HG03175 (cell line): ENCODE measurements around the gene LGI1.

Experiments
- ATAC-seq: cut with Tn5 transposase; IDR thresholded peaks from one replicate; pipeline ENCODE4 v1.9.1; 2021; ENCODE audit warnings: mild to moderate bottlenecking, moderate library complexity; ENCODE audit not compliant: unreplicated experiment

Gene LGI1

GRCh38 chr10:93754761-93755160, 3.0 kb upstream of the LGI1 start:
- no peak for ATAC-seq

DNA sequence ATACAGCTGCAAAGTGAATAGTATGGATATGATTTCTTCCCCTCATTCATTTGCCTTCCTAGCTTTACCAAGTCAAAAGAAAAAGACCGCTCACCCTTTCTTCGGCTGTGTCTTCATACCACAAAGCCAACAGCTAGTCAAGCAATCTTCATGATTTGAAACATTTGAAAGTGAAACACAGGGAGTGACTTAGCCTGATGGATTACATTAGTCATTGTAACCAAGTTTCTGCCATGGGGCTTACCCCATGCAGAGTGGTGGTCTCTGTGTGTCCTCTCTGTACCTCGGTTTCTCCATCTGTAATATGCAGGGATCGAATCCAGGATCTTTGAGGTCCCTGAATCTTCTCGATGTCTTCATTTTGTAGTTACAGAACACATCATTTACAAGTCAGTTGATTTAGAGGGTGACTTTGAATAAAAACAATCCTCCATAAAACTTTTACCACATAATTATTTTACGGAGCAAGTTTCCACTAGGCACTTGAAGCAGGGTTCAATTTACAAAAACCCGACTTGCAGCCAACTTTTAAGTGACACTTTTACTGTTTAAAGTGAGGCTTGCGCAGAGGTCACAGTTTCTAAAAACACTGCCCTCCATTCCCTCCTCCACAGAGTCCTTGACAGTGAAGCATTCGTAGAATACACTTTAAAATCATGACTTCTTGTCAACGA, 2.2 kb upstream of the LGI1 start:
- no peak for ATAC-seq

DNA sequence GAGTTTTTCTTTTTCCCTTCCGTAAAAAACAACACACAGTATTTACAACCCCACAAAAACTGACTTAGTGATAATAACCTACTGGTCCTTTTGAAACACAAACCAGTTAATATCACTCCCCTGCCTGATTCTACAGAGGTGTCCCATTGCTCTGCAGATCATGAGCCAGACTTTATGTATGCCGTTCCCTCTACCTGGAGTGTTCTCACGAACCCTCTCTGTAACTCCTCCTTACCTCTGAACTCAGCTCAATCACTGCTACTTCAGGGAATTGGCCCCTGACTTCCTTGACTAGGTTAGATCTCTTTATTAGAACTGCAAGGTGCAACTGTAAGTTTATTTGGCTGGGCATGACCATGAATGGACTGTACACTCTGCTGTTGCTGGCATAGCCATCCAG, 1.6 kb upstream of the LGI1 start:
- ATAC-seq: no peak

- no peak for ATAC-seq
Observed at GRCh38 chr10:93757136-93757535, 600 bp upstream of the LGI1 start.

- no peak for ATAC-seq
Observed at GRCh38 chr10:93758508-93758885, 761 bp downstream of the LGI1 start.

- ATAC-seq: no peak
Observed at GRCh38 chr10:93758891-93759410, 1.2 kb downstream of the LGI1 start.

- no peak for ATAC-seq
Observed at GRCh38 chr10:93760490-93760889, 2.8 kb downstream of the LGI1 start.

GRCh38 chr10:93762979-93763391, 5.2 kb downstream of the LGI1 start:
- peak; percentile 58 for ATAC-seq

DNA sequence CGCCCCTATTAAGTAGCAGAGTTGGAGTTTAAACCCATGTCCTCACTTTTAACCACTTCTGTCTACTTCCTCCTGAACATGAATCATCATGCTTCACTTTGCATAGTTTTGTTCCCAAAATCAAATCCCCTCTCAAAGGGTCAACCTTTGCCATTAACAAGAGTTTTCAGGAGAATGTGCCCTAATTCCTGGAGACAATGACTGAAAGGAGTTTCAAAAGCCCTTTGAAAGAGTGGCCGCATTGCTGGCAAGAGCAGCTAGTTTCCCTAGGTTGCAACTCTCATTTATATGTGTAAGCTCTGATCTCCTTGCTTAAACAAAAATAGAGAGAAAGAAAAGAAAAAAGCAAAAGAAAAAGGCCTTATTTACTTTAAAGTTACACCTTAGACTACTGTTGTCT, 9.2 kb downstream of the LGI1 start:
- ATAC-seq: no peak

- no peak for ATAC-seq
Observed at GRCh38 chr10:93767724-93768399, 10.1 kb downstream of the LGI1 start.

GRCh38 chr10:93768892-93769291, 11.2 kb downstream of the LGI1 start:
- ATAC-seq: no peak

GRCh38 chr10:93771354-93771753, 13.6 kb downstream of the LGI1 start:
- ATAC-seq: no peak

- no peak for ATAC-seq
Observed at GRCh38 chr10:93773120-93773519, 15.4 kb downstream of the LGI1 start.

GRCh38 chr10:93773705-93774104, 16.0 kb downstream of the LGI1 start:
- ATAC-seq: no peak

GRCh38 chr10:93775356-93775755, 17.6 kb downstream of the LGI1 start:
- no peak for ATAC-seq

DNA sequence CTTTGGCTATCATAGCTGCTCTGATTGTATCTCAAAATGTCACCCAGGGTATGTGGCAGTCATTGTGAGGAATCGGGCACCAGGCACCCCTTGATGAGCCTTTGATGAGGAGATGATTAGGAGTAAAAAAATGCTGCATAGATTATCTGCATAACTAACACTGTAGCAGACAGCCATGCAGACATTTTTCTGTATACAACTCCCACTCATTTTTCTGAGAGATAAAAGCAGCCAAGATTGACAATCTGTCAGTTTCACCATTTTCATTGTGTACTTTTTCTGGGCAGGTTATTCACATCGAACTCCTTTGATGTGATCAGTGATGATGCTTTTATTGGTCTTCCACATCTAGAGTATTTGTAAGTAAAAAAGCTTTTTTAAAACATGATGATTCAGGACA, 19.4 kb downstream of the LGI1 start:
- no peak for ATAC-seq

- no peak for ATAC-seq
Observed at GRCh38 chr10:93784059-93784458, 26.3 kb downstream of the LGI1 start.

GRCh38 chr10:93788413-93789208, 30.9 kb downstream of the LGI1 start:
- no peak for ATAC-seq

- no peak for ATAC-seq
Observed at GRCh38 chr10:93790439-93790838, 32.7 kb downstream of the LGI1 start.

GRCh38 chr10:93796167-93796566, 38.4 kb downstream of the LGI1 start:
- no peak for ATAC-seq

GRCh38 chr10:93797825-93798224, 40.1 kb downstream of the LGI1 start:
- no peak for ATAC-seq
